ENCODE measurements around the gene ECHS1.

The ECHS1 gene

GRCh38 chr10:133381036-133381435 is 7.9 kb upstream of the ECHS1 start:
- DNase-seq (ENCODE audit: low read depth) = no peak
- no peak overlapping the region for H3K4me3 ChIP-seq (ENCODE audit: low read depth, low read length)
- TF ChIP-seq MAX (IDR thresholded peaks at IDR 0.05; ENCODE audit: low read depth, low read length) (no peak), CTCF (IDR thresholded peaks at IDR 0.05; ENCODE audit: low read depth, low read length) (no peak), MYC (IDR thresholded peaks at IDR 0.05; ENCODE audit: low read depth, low read length) (no peak), POLR2A (IDR thresholded peaks at IDR 0.05; ENCODE audit: extremely low read depth, insufficient read length) (no peak)

GRCh38 chr10:133379801-133380666 is 6.9 kb upstream of the ECHS1 start:
- no peak for DNase-seq (ENCODE audit: low read depth)
- TF ChIP-seq CTCF (IDR thresholded peaks at IDR 0.05; ENCODE audit: low read depth, low read length) = no peak
- TF ChIP-seq MYC (IDR thresholded peaks at IDR 0.05; ENCODE audit: low read depth, low read length) = no peak
- no peak for TF ChIP-seq POLR2A (IDR thresholded peaks at IDR 0.05; ENCODE audit: extremely low read depth, insufficient read length)
- no peak for TF ChIP-seq MAX (IDR thresholded peaks at IDR 0.05; ENCODE audit: low read depth, low read length)
- no peak overlapping the region for H3K4me3 ChIP-seq (ENCODE audit: low read depth, low read length)

- TF ChIP-seq MYC (IDR thresholded peaks at IDR 0.05; ENCODE audit: low read depth, low read length) (no peak), POLR2A (IDR thresholded peaks at IDR 0.05; ENCODE audit: extremely low read depth, insufficient read length) (no peak), CTCF (IDR thresholded peaks at IDR 0.05; ENCODE audit: low read depth, low read length) (no peak), MAX (IDR thresholded peaks at IDR 0.05; ENCODE audit: low read depth, low read length) (no peak)
- DNase-seq (ENCODE audit: low read depth) = peak; percentile 45
Observed at GRCh38 chr10:133379152-133379800, 6.1 kb upstream of the ECHS1 start, which contains the start of gene PAOX. Gene PAOX (plus strand): TSS chr10:133379262. CDS start chr10:133379317, 55 bp downstream.

GRCh38 chr10:133378251-133379096 is 5.3 kb upstream of the ECHS1 start:
- TF ChIP-seq POLR2A (IDR thresholded peaks at IDR 0.05; ENCODE audit: extremely low read depth, insufficient read length) (no peak), MYC (IDR thresholded peaks at IDR 0.05; ENCODE audit: low read depth, low read length) (no peak), MAX (IDR thresholded peaks at IDR 0.05; ENCODE audit: low read depth, low read length) (no peak), CTCF (IDR thresholded peaks at IDR 0.05; ENCODE audit: low read depth, low read length) (no peak)
- peak overlapping the region; percentile 53 for H3K4me3 ChIP-seq (ENCODE audit: low read depth, low read length)
- DNase-seq (ENCODE audit: low read depth) = peak; percentile 69

More at GRCh38 chr10:133379152-133379800, 6.1 kb upstream of the ECHS1 start, which contains the start of gene PAOX:
- H3K4me3 ChIP-seq (ENCODE audit: low read depth, low read length) = peak within 1 kb of the TSS; percentile 53

GRCh38 chr10:133377818-133378250 is 4.7 kb upstream of the ECHS1 start:
- DNase-seq (ENCODE audit: low read depth) = no peak
- no peak overlapping the region for H3K4me3 ChIP-seq (ENCODE audit: low read depth, low read length)
- TF ChIP-seq CTCF (IDR thresholded peaks at IDR 0.05; ENCODE audit: low read depth, low read length) (no peak), MYC (IDR thresholded peaks at IDR 0.05; ENCODE audit: low read depth, low read length) (no peak), POLR2A (IDR thresholded peaks at IDR 0.05; ENCODE audit: extremely low read depth, insufficient read length) (no peak), MAX (IDR thresholded peaks at IDR 0.05; ENCODE audit: low read depth, low read length) (no peak)
